Putamen (tissue), 1 donor: ENCODE measurements around the gene SENP7.
"Not testable (repeated sequence)": the region's sequence is repeated elsewhere in the genome, so short reads cannot be mapped to it uniquely, and the experiment has no call there.

Source experiments
- DNase-seq: peaks from one replicate; pipeline ENCODE4 v3.0.0-alpha.2; 2016; ENCODE audit warnings: low spot score

SENP7 gene

DNA sequence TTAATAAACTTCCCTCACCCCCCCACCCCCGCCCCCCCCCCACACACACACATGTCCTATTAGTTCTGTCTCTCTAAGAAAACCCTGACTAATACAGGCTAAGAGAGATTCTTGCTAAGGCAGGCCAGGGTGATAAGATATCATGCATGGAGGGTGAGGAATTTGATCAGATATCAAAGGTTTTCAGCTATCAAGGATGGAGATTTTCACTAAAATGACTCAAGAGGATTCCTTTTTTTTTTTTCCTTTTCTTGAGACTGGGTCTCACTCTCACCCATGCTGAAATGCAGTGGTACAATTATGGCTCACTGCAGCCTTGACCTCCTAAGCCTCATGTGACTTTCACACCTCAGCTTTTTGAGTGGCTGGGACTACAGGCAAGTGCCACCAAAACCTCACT, 14.9 kb upstream of the SENP7 start:
- no peak for DNase-seq

GRCh38 chr3:101527441-101527840, 14.4 kb upstream of the SENP7 start:
- DNase-seq, result no peak

- no peak for DNase-seq
Observed at GRCh38 chr3:101521211-101521701, 8.2 kb upstream of the SENP7 start.

GRCh38 chr3:101519685-101520365, 6.8 kb upstream of the SENP7 start:
- DNase-seq, result no peak

DNA sequence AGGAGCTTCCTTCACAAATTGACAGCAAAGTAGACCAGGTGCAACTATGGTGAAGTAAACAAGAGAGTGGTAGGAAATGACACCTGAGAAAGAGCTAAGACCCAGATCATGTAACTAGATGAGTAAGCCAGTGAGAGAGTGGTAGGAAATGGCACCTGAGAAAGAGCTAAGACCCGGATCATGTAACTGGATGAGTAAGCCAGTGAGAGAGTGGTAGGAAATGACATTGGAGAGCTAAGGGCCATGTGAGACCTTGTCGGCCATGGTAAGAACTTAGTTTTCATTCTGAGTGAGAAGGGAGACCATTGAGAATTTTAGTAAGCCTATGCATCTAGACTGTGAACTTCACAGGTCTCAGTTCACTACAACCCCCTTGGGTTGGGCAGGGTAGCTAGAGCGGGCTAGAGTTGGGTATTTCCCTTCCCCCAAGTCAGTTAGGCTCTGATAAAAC, 5.4 kb upstream of the SENP7 start:
- no peak for DNase-seq

DNA sequence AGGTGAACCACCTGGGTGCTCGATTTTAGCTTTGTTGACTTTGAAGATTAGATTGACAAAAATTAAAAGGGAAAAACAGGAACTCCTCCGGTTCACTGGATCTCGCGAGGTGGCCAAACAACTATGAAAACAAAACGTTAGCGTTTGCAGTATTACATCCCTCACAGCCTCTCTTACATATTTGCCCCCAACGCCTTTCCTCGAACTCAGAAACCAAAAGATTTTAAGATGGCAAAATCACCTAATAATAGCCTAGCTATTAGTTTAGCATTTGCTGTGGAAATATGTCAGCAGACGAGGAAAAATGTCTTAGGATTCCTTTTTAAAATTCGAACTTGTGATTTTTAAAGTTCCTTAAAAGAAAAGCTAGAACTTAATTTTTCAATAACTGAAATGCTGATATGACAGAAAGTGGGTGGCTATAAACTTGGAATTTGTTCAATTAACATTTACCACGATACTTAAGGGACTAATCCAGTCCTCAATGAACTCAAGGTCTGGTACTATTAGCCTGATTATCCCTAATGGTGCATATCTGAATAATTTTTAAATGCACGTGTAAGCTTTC, 491 bp upstream of the SENP7 start:
- no peak for DNase-seq

DNA sequence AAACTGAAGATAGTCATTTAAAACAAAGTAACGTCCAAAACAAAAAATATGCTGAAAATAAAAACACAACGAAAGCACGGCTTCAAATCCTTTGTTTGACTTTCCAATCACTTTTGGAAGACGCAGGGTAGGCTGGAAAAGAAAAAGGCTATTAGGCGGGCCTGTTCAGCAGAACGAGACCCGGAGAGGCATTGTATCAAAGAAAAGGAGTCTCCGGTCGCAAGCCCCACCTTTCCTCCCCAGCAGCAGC, 691 bp downstream of the SENP7 start:
- no peak for DNase-seq

- no peak for DNase-seq
Observed at GRCh38 chr3:101509811-101510210, 3.2 kb downstream of the SENP7 start.

DNA sequence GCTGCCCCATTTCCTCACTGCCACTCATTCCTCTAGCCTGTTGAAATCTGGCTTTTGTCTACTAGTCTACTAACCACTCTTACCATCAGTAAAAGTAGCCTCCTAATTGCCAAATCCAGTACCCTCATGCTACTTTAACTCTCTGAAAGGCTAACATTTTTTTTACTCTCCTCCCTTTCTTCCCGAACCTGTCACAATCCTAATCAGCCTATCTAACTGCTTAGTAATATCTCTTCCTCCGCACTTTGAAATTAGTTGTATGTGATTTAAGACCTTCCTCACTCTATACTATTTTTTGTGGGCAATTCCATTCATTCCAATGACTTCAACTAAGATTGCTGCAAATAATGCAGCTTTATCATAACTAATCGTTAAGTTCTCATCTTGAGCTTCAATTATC, 3.7 kb downstream of the SENP7 start:
- no peak for DNase-seq

DNA sequence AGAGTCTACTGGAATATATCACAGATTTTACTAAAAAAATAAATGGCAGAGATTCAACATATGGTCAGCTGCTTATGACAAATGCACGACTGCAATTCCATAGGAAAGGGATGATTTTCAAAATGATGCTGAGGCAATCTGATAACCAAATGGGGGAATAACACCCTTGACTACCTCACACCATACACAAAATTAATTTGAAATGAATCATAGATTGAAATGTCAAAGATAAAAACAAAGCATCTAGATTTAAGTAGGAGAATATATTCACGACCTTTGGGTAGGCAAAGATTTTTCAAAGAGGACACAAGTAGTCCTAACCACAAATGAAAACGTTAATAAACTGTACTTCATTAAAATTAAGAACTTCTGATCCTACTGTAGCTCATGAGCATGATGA, 11.2 kb downstream of the SENP7 start:
- DNase-seq, result no peak

DNA sequence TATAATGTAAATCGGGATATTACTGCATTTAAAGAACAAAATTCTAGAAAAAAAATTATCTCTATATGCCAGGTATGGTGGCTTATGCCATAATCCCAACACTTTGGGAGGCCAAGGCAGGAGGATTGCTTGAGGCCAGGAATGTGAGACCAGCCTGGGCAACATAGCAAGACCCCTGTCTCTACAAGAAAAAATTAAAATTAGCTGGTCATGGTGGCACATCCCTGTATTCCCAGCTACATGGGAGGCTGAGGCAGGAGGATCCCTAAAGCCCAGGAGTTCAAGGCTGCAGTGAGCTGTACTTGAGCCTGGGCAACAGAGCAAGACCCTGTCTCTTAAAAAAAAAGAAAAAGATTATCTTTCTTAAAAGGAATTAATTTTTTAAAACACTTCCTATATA, 12.8 kb downstream of the SENP7 start:
- DNase-seq, result no peak

- no peak for DNase-seq
Observed at GRCh38 chr3:101497803-101498202, 15.2 kb downstream of the SENP7 start.

GRCh38 chr3:101495552-101495951, 17.5 kb downstream of the SENP7 start:
- DNase-seq, result no peak

DNA sequence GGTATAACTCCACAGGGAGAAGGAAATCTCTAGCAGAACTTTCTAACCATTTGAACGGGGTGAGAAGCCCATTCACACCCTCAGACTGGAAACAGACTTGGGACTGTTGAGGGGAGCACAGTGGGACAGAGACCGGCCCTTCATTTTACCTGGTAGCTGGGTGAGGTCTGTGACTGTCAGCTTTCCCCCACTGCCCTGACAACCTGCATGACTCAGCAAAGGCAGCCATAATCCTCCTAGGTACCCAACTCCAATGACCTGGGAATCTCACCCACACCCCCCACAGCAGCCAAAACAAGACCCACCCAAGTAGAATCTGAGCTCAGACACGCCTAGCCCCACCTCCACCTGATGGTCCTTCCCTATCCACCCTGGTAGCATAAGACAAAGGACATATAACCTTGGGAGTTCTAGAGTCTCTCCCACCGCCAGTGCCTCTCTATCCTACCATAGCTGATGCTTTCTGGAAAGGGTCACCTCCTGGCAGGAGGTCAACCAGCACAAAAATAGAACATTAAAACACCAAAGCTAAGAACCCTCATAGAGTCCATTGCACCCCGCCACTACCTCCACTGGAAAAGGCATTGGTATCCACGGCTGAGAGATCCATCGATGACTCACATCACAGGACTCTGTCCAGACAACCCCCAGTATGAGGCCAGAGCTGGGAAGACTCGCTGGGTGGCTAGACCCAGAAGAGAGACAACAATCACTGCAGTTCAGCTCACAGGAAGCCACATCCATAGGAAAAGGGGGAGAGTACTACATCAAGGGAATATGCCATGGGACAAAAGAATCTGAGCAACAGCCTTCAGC, 28.0 kb downstream of the SENP7 start:
- DNase-seq, result no peak

DNA sequence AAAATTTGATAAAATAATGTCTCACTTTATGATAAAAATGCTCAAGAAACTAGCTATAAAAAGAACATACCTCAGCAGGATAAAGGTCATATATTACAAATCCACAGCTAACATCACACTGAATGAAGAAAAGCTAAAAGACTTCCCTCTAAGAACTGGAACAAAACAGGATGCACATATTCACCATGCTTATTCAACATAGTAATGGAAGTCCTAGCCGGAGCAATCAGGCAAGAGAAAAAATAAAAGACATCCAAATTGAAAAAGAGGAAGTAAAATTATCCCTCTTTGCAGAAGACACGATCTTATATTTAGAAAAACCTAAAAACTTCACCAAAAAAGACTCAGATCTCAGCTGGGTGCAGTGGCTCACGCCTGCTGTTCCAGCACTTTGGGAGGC, 34.0 kb downstream of the SENP7 start:
- no peak for DNase-seq

DNA sequence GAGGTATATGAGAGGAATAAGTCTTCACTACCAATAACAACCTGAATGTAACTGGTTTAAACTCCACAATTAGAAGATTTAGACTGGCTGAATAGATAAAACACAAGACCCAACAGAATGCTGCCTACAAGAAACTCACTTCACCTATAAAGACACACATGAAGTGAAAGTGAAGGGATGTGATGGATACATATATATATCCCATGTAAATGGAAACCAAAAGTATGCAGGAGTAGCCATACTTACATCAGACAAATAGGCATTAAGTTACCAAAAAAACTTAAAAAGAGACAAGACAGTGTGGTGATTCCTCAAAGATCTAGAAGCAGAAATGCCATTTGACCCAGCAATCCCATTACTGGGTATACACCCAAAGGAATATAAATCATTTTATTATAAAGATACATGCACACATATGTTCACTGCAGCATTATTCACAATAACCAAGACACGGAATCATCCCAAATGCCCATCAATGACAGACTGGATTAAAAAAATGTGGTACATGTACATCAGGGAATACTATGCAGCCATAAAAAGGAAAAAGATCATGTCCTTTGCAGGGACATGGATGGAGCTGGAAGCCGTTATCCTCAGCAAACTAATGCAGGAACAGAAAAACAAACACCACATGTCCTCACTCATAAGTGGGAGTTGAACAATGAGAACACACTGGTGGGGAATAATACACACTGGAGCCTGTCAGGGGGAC, 38.0 kb downstream of the SENP7 start:
- not testable (repeated sequence) for DNase-seq

DNA sequence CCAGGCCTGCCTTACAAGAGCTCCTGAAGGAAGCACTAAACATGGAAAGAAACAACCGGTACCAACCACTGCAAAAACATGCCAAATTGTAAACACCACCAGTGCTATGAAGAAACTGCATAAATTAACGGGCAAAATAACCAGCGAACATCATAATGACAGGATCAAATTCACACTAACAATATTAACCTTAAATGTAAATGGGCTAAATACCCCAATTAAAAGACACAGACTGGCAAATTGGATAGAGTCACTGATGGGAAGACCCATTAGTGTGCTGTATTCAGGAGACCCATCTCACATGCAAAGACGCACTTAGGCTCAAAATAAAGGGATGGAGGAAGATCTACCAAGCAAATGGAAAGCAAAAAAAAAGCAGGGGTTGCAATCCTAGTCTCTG, 44.3 kb downstream of the SENP7 start:
- not testable (repeated sequence) for DNase-seq

DNA sequence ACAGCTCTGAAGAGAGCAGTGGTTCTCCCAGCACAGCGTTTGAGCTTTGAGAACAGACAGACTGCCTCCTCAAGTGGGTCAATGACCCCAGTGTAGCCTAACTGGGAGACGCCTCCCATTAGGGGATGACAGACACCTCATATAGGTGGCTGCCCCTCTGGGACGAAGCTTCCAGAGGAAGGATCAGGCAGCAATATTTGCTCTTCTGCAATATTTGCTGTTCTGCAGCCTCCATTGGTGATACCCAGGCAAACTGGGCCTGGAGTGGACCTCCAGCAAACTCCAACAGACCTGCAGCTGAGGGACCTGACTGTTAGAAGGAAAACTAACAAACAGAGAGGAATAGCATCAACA, 45.7 kb downstream of the SENP7 start:
- not testable (repeated sequence) for DNase-seq

DNA sequence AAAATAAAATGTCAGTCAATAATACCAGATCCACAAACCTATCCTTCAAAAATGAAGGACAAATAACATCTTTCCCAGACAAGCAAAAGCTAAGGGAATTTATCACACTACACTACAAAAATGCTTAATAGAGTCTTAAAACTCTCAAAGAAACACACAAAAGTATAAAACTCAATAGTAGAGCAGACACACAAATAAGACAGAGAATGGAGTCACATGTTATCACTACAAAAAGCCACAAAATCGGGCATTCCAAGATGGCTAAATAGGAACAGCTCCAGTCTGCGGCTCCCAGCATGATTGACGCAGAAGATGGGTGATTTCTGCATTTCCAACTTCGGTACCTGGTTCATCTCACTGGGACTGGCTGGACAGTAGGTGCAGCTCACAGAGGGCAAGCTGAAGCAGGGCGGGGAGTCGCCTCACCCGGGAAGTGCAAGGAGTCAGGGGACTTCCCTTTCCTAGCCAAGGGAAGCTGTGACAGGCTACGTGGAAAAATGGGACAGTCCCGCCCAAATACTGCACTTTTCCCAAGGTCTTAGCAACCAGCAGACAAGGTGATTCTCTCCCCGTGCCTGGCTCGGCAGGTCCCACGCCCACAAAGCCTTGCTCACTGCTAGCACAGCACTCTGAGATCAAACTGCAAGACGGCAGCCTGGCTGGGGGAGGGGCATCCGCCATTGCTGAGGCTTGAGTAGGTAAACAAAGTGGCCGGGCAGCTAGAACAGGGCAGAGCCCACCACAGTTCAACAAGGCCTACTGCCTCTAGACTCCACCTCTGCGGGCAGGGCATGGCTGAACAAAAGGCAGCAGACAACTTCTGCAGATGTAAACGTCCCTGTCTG, 46.3 kb downstream of the SENP7 start:
- no peak for DNase-seq

- no peak for DNase-seq
Observed at GRCh38 chr3:101464235-101464634, 48.8 kb downstream of the SENP7 start.

- no peak for DNase-seq
Observed at GRCh38 chr3:101461451-101461850, 51.6 kb downstream of the SENP7 start.

- no peak for DNase-seq
Observed at GRCh38 chr3:101458387-101458786, 54.6 kb downstream of the SENP7 start.
